Measurements from ENCODE around the gene IMMP1L. TPM values are rescaled to one million over a fixed set of nuclear protein-coding genes. Genes with fewer than 3 reads are reported as not detected.

IMMP1L gene
- total RNA-seq, 1 experiment from 2014 or later: 31.4 TPM

DNA sequence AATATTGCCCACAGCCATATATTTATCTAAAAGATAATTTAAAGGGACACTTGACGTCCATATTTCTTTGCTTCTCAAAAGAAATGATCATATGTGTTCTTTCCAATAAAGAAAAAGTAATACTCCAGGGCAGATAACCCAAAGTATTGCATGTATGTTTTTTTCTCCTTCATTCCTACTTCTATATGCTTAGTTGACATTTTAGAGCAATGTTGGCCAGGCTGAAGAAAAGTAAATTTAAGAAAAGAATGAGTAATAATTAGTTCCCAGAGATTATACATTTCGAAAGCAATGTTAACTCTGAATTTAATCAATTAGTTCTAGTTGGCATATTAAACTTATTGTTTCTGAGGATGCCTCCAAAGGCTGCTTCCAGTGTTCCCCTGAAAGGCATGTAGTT, 91.6 kb downstream of the IMMP1L start:
- ChIA-PET POLR2A (ENCODE audit: unreplicated experiment) (interaction anchor here (0.9 kb wide), 1 partner anchor 1853 kb away, joined by 6 read pairs; no protein-coding TSS in a partner anchor), CTCF (no interaction called here)
- H3K4me1 ChIP-seq (ENCODE audit: insufficient read depth, low read length): peaks cover 21% of the 10 kb centered on the region
- no peak overlapping the region for H3K27ac ChIP-seq (ENCODE audit: low read length)
- TF ChIP-seq, protein P1, sequence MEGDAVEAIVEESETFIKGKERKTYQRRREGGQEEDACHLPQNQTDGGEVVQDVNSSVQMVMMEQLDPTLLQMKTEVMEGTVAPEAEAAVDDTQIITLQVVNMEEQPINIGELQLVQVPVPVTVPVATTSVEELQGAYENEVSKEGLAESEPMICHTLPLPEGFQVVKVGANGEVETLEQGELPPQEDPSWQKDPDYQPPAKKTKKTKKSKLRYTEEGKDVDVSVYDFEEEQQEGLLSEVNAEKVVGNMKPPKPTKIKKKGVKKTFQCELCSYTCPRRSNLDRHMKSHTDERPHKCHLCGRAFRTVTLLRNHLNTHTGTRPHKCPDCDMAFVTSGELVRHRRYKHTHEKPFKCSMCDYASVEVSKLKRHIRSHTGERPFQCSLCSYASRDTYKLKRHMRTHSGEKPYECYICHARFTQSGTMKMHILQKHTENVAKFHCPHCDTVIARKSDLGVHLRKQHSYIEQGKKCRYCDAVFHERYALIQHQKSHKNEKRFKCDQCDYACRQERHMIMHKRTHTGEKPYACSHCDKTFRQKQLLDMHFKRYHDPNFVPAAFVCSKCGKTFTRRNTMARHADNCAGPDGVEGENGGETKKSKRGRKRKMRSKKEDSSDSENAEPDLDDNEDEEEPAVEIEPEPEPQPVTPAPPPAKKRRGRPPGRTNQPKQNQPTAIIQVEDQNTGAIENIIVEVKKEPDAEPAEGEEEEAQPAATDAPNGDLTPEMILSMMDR (conservative IDR thresholded peaks at IDR 0.05; ENCODE audit: low read depth, low read length): no peak
- no peak for TF ChIP-seq EZH2phosphoT487 (IDR thresholded peaks at IDR 0.05; ENCODE audit: borderline replicate concordance, low read length)
- TF ChIP-seq EZH2 (IDR thresholded peaks at IDR 0.05; ENCODE audit: low read length, unreplicated experiment): no peak
- H3K4me2 ChIP-seq (ENCODE audit: low read length): no peak overlapping the region
- no peaks in the 10 kb centered on the region for H4K20me1 ChIP-seq (ENCODE audit: low read length)
- H3K9ac ChIP-seq (ENCODE audit: low read length): no peak overlapping the region
- H3K9me3 ChIP-seq (ENCODE audit: low read length): no peaks in the 10 kb centered on the region
- H2AFZ ChIP-seq (ENCODE audit: low read length): no peak overlapping the region
- H3K36me3 ChIP-seq (ENCODE audit: low read depth, low read length): no peaks in the 10 kb centered on the region
- intact Hi-C loops (cut with micrococcal nuclease): no loop called here
- H3K4me3 ChIP-seq (ENCODE audit: low read length): no peak overlapping the region
- ATAC-seq: no peak
- H3K9me2 ChIP-seq (replicated peaks; ENCODE audit: low read length): no peaks in the 10 kb centered on the region
- H3K79me2 ChIP-seq (ENCODE audit: low read length): no peaks in the 10 kb centered on the region
- BruUV-seq (replicated peaks): no TSS peak
- H3F3A ChIP-seq (ENCODE audit: low read length, unreplicated experiment): no peaks in the 10 kb centered on the region
- no peaks in the 10 kb centered on the region for H3K27me3 ChIP-seq (ENCODE audit: low read length)
- no peak for DNase-seq

DNA sequence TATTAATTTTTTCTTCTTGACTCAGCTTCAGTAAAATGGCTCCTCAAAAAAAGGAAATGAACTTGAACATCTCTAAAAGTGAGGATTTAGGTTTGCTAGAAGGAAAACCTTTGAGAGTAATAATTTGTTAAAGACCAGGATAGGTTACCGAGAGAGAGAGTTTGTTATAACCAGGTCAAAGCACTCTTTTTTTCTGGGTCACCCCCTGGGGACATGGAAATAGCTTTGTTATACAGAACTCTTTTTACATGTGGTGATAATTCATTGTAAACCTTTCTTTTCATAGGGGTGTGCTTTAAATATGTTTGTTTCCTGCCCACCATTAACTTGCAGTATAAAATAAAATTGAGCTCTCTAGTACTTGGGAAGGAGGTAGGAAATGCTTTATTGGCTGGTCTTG, 92.1 kb downstream of the IMMP1L start:
- CTCF ChIA-PET: no interaction called here
- Histone ChIP-seq H3K4me3 (ENCODE audit: low read length) (no peak overlapping the region), H4K20me1 (ENCODE audit: low read length) (no peaks in the 10 kb centered on the region), H3K4me1 (ENCODE audit: insufficient read depth, low read length) (peaks cover 23% of the 10 kb centered on the region), H3K79me2 (ENCODE audit: low read length) (no peaks in the 10 kb centered on the region), H2AFZ (ENCODE audit: low read length) (no peak overlapping the region), H3F3A (ENCODE audit: low read length, unreplicated experiment) (no peaks in the 10 kb centered on the region), H3K9me2 (replicated peaks; ENCODE audit: low read length) (no peaks in the 10 kb centered on the region), H3K4me2 (ENCODE audit: low read length) (no peak overlapping the region), H3K36me3 (ENCODE audit: low read depth, low read length) (no peaks in the 10 kb centered on the region), H3K27me3 (ENCODE audit: low read length) (no peaks in the 10 kb centered on the region), H3K27ac (ENCODE audit: low read length) (no peak overlapping the region), H3K9ac (ENCODE audit: low read length) (no peak overlapping the region), H3K9me3 (ENCODE audit: low read length) (no peaks in the 10 kb centered on the region)
- ATAC-seq (no peak), DNase-seq (no peak)
- intact Hi-C loops (cut with micrococcal nuclease): no loop called here
- POLR2A ChIA-PET (ENCODE audit: unreplicated experiment): interaction anchor here (0.6 to 0.9 kb wide), 2 partner anchors 10 to 1853 kb away, joined by 4 to 6 read pairs; no protein-coding TSS in a partner anchor
- TF ChIP-seq EZH2 (IDR thresholded peaks at IDR 0.05; ENCODE audit: low read length, unreplicated experiment) (no peak), EZH2phosphoT487 (IDR thresholded peaks at IDR 0.05; ENCODE audit: borderline replicate concordance, low read length) (no peak)
- TF ChIP-seq, protein P1 (conservative IDR thresholded peaks at IDR 0.05; ENCODE audit: low read depth, low read length): no peak
- BruUV-seq (replicated peaks): no TSS peak

DNA sequence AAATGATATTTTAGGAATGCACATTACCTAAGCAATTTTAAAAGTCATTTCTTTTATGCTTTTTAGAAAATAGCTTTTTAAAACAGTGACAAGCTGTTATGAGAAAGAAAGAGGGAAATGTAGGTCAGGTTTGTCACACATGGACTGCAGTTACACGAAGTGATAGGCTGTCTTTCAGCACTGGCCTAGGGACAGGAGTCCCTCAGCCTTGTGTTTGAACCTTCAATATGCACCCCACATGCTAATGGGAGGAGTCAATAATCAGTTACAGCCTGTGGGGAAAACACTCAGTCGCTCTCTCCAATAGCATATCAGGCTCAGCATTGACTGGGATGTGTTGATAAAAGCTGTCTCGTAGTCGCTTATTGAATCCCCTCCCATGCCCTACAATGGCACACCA, 94.0 kb downstream of the IMMP1L start:
- no peak overlapping the region for H3K4me3 ChIP-seq (ENCODE audit: low read length)
- H3K9me3 ChIP-seq (ENCODE audit: low read length): no peaks in the 10 kb centered on the region
- TF ChIP-seq EZH2phosphoT487 (IDR thresholded peaks at IDR 0.05; ENCODE audit: borderline replicate concordance, low read length): no peak
- TF ChIP-seq, protein P1 (conservative IDR thresholded peaks at IDR 0.05; ENCODE audit: low read depth, low read length): no peak
- no peak for TF ChIP-seq EZH2 (IDR thresholded peaks at IDR 0.05; ENCODE audit: low read length, unreplicated experiment)
- H3K79me2 ChIP-seq (ENCODE audit: low read length): no peaks in the 10 kb centered on the region
- no peaks in the 10 kb centered on the region for H3F3A ChIP-seq (ENCODE audit: low read length, unreplicated experiment)
- peaks cover 23% of the 10 kb centered on the region for H3K4me1 ChIP-seq (ENCODE audit: insufficient read depth, low read length)
- no peak overlapping the region for H2AFZ ChIP-seq (ENCODE audit: low read length)
- ATAC-seq (no peak), DNase-seq (no peak)
- no TSS peak for BruUV-seq (replicated peaks)
- H3K9ac ChIP-seq (ENCODE audit: low read length): no peak overlapping the region
- no peaks in the 10 kb centered on the region for H3K27me3 ChIP-seq (ENCODE audit: low read length)
- no peaks in the 10 kb centered on the region for H4K20me1 ChIP-seq (ENCODE audit: low read length)
- H3K36me3 ChIP-seq (ENCODE audit: low read depth, low read length): no peaks in the 10 kb centered on the region
- H3K4me2 ChIP-seq (ENCODE audit: low read length): no peak overlapping the region
- no peaks in the 10 kb centered on the region for H3K9me2 ChIP-seq (replicated peaks; ENCODE audit: low read length)
- intact Hi-C loops (cut with micrococcal nuclease): no loop called here
- ChIA-PET POLR2A (ENCODE audit: unreplicated experiment) (no interaction called here), CTCF (no interaction called here)
- H3K27ac ChIP-seq (ENCODE audit: low read length): no peak overlapping the region
